ENCODE measurements around the gene CHPF. TPM values are rescaled to one million over a fixed set of nuclear protein-coding genes. Genes with fewer than 3 reads are reported as not detected.
A peak's percentile ranks its signal among the peaks of the same experiment; 100 is the strongest.

Gene CHPF
- total RNA-seq, 1 experiment from 2014 or later: 13.8 TPM

DNA sequence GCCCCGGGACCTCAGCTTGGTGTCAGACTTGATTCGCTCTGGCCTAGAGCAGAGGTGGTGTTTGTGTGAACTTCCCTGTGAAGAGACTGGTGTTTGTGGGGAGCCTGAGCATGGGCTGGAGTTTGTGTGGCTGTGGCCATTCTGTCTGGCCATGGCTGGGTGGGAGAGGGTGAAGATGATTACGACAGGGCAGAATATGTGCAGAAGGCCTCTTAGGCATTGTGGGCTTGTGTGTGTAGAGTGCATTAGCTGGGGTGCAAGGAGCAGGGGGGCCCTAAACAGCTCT is 17.2 kb upstream of the CHPF start:
- POLR2A ChIA-PET (ENCODE audit: low non-redundant PET): no interaction called here
- Histone ChIP-seq H3K27ac (ENCODE audit: low read depth, low read length, poor library complexity, severe bottlenecking) (no peak overlapping the region), H3K9me3 (ENCODE audit: low read depth, low read length, poor library complexity, severe bottlenecking) (no peaks in the 10 kb centered on the region), H3K27me3 (replicated peaks; ENCODE audit: insufficient read depth, low read depth, low read length, poor library complexity) (no peaks in the 10 kb centered on the region), H3K4me3 (ENCODE audit: low read depth, low read length, poor library complexity, severe bottlenecking) (no peak overlapping the region), H3K36me3 (ENCODE audit: insufficient read depth, low read length, poor library complexity, severe bottlenecking) (no peaks in the 10 kb centered on the region), H3K4me1 (ENCODE audit: insufficient read depth, low read length, poor library complexity, severe bottlenecking) (no peaks in the 10 kb centered on the region)
- no peak for DNase-seq (ENCODE audit: low spot score)
- intact Hi-C loops (cut with micrococcal nuclease; ENCODE audit: unreplicated experiment): no loop called here
- CTCF ChIA-PET: interaction anchor here (0.5 to 1.2 kb wide), 5 partner anchors 10 to 128 kb away, joined by 3 to 6 read pairs (median 3); partner anchors contain the start of genes CHPF, GMPPA and TMEM198
- no peak for TF ChIP-seq EZH2 (IDR thresholded peaks at IDR 0.05; ENCODE audit: borderline replicate concordance, low read depth, low read length, poor library complexity, severe bottlenecking)
- TF ChIP-seq, protein P1, sequence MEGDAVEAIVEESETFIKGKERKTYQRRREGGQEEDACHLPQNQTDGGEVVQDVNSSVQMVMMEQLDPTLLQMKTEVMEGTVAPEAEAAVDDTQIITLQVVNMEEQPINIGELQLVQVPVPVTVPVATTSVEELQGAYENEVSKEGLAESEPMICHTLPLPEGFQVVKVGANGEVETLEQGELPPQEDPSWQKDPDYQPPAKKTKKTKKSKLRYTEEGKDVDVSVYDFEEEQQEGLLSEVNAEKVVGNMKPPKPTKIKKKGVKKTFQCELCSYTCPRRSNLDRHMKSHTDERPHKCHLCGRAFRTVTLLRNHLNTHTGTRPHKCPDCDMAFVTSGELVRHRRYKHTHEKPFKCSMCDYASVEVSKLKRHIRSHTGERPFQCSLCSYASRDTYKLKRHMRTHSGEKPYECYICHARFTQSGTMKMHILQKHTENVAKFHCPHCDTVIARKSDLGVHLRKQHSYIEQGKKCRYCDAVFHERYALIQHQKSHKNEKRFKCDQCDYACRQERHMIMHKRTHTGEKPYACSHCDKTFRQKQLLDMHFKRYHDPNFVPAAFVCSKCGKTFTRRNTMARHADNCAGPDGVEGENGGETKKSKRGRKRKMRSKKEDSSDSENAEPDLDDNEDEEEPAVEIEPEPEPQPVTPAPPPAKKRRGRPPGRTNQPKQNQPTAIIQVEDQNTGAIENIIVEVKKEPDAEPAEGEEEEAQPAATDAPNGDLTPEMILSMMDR (conservative IDR thresholded peaks at IDR 0.05; ENCODE audit: low read depth, low read length): no peak
- BruUV-seq (replicated peaks): no TSS peak

DNA sequence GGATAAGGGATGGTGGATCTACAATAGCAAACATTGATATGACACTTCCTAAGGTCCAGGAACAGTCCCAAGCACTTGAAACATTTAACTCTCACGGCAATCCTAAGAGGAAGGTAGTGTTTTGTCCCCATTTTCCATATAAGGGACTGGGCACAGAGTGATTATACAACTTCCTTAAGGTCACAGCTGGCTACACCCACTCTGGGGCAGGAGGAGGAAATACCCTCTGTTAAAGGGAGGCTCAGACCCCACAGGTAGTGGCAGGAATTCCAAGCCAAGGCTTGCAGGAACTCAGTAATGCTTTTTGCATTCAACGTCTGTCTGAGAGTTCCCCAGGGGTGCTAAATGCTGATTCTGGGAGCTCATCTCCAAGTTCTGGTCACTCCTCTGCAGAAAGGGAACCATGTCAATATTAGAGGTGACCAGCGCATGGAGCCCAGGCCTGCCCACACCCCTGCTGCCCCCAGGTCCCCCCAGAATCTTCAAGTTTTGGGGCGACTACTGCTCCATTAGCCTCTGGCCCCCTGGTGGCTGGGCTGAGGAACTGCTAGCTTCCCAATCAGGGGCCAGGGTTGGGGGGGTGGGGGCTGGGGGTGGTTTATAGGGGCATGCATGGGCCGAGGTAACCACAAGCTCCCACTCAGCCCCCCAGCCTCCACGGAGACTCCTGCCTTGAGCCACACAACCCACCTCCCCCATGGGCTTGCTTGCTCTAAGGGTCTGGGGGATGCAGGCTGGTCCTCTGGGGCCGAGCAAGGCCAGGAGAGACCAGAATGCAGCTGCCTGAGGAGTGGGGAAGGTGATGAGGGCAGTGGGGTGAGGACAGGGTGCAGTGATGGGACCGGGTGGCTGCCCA is 16.7 kb upstream of the CHPF start:
- H3K27me3 ChIP-seq (replicated peaks; ENCODE audit: insufficient read depth, low read depth, low read length, poor library complexity): no peaks in the 10 kb centered on the region
- CTCF ChIA-PET: interaction anchor here (0.5 to 1.2 kb wide), 9 partner anchors 16 to 169 kb away, joined by 3 to 6 read pairs (median 3); partner anchors contain the start of genes CHPF, DES, GMPPA and TMEM198
- DNase-seq (ENCODE audit: low spot score): no peak
- POLR2A ChIA-PET (ENCODE audit: low non-redundant PET): no interaction called here
- TF ChIP-seq, protein P1 (conservative IDR thresholded peaks at IDR 0.05; ENCODE audit: low read depth, low read length): peak; percentile 67
- TF ChIP-seq EZH2 (IDR thresholded peaks at IDR 0.05; ENCODE audit: borderline replicate concordance, low read depth, low read length, poor library complexity, severe bottlenecking): no peak
- intact Hi-C loops (cut with micrococcal nuclease; ENCODE audit: unreplicated experiment): no loop called here
- H3K4me1 ChIP-seq (ENCODE audit: insufficient read depth, low read length, poor library complexity, severe bottlenecking): no peaks in the 10 kb centered on the region
- H3K27ac ChIP-seq (ENCODE audit: low read depth, low read length, poor library complexity, severe bottlenecking): no peak overlapping the region
- no TSS peak for BruUV-seq (replicated peaks)
- H3K4me3 ChIP-seq (ENCODE audit: low read depth, low read length, poor library complexity, severe bottlenecking): no peak overlapping the region
- H3K36me3 ChIP-seq (ENCODE audit: insufficient read depth, low read length, poor library complexity, severe bottlenecking): no peaks in the 10 kb centered on the region
- H3K9me3 ChIP-seq (ENCODE audit: low read depth, low read length, poor library complexity, severe bottlenecking): no peaks in the 10 kb centered on the region

DNA sequence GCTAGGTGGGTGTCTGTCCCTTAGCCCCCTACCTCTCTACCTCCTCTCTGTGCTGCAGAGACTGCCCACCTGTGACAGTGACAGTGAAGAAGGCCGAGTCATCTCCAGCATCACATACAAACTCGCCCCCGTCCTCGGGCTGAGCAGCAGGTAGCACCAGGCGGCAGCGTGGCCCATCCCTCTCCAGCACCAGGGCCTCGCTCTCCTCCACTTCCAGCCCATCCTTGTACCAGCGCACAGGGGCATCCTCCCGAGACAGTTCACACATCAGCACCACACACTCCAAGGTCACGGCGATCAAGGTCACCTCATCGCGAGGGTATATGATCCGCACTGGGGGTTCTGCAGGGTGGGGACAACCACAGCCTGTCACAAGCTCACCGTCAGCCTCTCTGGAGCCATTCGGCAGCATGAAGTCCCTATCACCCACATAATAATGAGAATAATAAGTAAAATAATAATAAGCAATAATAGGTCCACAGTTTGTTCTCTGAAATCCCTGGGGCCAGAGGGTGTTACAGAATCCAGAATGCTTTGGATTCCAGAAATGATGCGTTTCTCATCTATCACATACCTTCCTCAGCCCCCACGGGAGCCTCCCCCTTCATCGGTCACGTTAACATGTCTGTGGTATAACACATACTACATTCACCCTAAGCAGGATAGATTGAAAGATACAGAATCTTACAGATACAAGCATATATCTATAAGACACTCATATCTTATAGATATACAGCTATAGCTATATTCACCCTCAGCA is 15.7 kb upstream of the CHPF start:
- H3K9me3 ChIP-seq (ENCODE audit: low read depth, low read length, poor library complexity, severe bottlenecking): no peaks in the 10 kb centered on the region
- TF ChIP-seq EZH2 (IDR thresholded peaks at IDR 0.05; ENCODE audit: borderline replicate concordance, low read depth, low read length, poor library complexity, severe bottlenecking): no peak
- TF ChIP-seq, protein P1 (conservative IDR thresholded peaks at IDR 0.05; ENCODE audit: low read depth, low read length): no peak
- no TSS peak for BruUV-seq (replicated peaks)
- ChIA-PET CTCF (interaction anchor here (0.6 to 1.2 kb wide), 3 partner anchors 122 to 130 kb away, joined by 3 to 5 read pairs (median 4); no protein-coding TSS in a partner anchor), POLR2A (ENCODE audit: low non-redundant PET) (no interaction called here)
- no peaks in the 10 kb centered on the region for H3K36me3 ChIP-seq (ENCODE audit: insufficient read depth, low read length, poor library complexity, severe bottlenecking)
- no peak overlapping the region for H3K27ac ChIP-seq (ENCODE audit: low read depth, low read length, poor library complexity, severe bottlenecking)
- no peak for DNase-seq (ENCODE audit: low spot score)
- intact Hi-C loops (cut with micrococcal nuclease; ENCODE audit: unreplicated experiment): no loop called here
- no peaks in the 10 kb centered on the region for H3K27me3 ChIP-seq (replicated peaks; ENCODE audit: insufficient read depth, low read depth, low read length, poor library complexity)
- H3K4me1 ChIP-seq (ENCODE audit: insufficient read depth, low read length, poor library complexity, severe bottlenecking): no peaks in the 10 kb centered on the region
- H3K4me3 ChIP-seq (ENCODE audit: low read depth, low read length, poor library complexity, severe bottlenecking): no peak overlapping the region

All from A673 (cell line).